Measurements from ENCODE around the gene KIRREL2.

KIRREL2 gene

GRCh38 chr19:35899547-35900214 is 43.0 kb downstream of the KIRREL2 start (continued):
- TF ChIP-seq ZNF174 (tag by site-specific recombination; IDR thresholded peaks at IDR 0.05) (no peak), SCRT2 (tag by site-specific recombination; IDR thresholded peaks at IDR 0.05) (no peak), ZNF76 (tag by site-specific recombination; IDR thresholded peaks at IDR 0.05; ENCODE audit: borderline replicate concordance, low read depth) (peak; percentile 64; the same call in 1 of the 2 replicates), ZNF560 (tag by site-specific recombination; IDR thresholded peaks at IDR 0.05; ENCODE audit: borderline replicate concordance) (no peak), HOXC10 (CRISPR knock-in tag; IDR thresholded peaks at IDR 0.05) (no peak), YY2 (tag by site-specific recombination; IDR thresholded peaks at IDR 0.05) (no peak; the same call in 1 of the 2 replicates), HOXD13 (CRISPR knock-in tag; IDR thresholded peaks at IDR 0.05; ENCODE audit: borderline replicate concordance) (no peak), ZSCAN4 (tag by site-specific recombination; IDR thresholded peaks at IDR 0.05) (0 out of 2 replicates have a peak, but pooled peaks have one; percentile 28), ZNF324 (tag by site-specific recombination; IDR thresholded peaks at IDR 0.05) (peak; percentile 90), ZNF138 (tag by site-specific recombination; IDR thresholded peaks at IDR 0.05; ENCODE audit: borderline replicate concordance) (0 out of 2 replicates have a peak, but pooled peaks have one; percentile 4), ZNF664 (tag by site-specific recombination; IDR thresholded peaks at IDR 0.05) (no peak), ZFP69B (tag by site-specific recombination; IDR thresholded peaks at IDR 0.05) (peak; percentile 84), ZNF394 (tag by site-specific recombination; IDR thresholded peaks at IDR 0.05; ENCODE audit: borderline replicate concordance) (peak; percentile 45; the same call in 1 of the 2 replicates), YY1 (tag by site-specific recombination; IDR thresholded peaks at IDR 0.05) (peak; percentile 82; the same call in 1 of the 2 replicates), ZNF221 (tag by site-specific recombination; IDR thresholded peaks at IDR 0.05; ENCODE audit: borderline replicate concordance) (no peak), ZNF391 (tag by site-specific recombination; IDR thresholded peaks at IDR 0.05; ENCODE audit: borderline replicate concordance, low read depth) (peak; percentile 63; the same call in 1 of the 2 replicates), ZNF792 (tag by site-specific recombination; IDR thresholded peaks at IDR 0.05) (no peak), ZNF692 (tag by site-specific recombination; IDR thresholded peaks at IDR 0.05) (peak; percentile 86), ZSCAN30 (tag by site-specific recombination; IDR thresholded peaks at IDR 0.05) (peak; percentile 91), ZNF571 (tag by site-specific recombination; IDR thresholded peaks at IDR 0.05) (no peak), ZNF398 (tag by site-specific recombination; IDR thresholded peaks at IDR 0.05) (peak; percentile 83), ZNF266 (tag by site-specific recombination; IDR thresholded peaks at IDR 0.05; ENCODE audit: low read depth) (no peak), ZNF48 (tag by site-specific recombination; IDR thresholded peaks at IDR 0.05) (no peak), ZNF19 (tag by site-specific recombination; IDR thresholded peaks at IDR 0.05; ENCODE audit: low read depth) (no peak), ZNF146 (tag by site-specific recombination; IDR thresholded peaks at IDR 0.05) (peak; percentile 40; the same call in 1 of the 2 replicates), KLF10 (tag by site-specific recombination; IDR thresholded peaks at IDR 0.05) (peak; percentile 88), ZNF785 (tag by site-specific recombination; IDR thresholded peaks at IDR 0.05) (peak; percentile 95), ZNF202 (tag by site-specific recombination; IDR thresholded peaks at IDR 0.05; ENCODE audit: borderline replicate concordance) (no peak)
- TF ChIP-seq, protein P1, sequence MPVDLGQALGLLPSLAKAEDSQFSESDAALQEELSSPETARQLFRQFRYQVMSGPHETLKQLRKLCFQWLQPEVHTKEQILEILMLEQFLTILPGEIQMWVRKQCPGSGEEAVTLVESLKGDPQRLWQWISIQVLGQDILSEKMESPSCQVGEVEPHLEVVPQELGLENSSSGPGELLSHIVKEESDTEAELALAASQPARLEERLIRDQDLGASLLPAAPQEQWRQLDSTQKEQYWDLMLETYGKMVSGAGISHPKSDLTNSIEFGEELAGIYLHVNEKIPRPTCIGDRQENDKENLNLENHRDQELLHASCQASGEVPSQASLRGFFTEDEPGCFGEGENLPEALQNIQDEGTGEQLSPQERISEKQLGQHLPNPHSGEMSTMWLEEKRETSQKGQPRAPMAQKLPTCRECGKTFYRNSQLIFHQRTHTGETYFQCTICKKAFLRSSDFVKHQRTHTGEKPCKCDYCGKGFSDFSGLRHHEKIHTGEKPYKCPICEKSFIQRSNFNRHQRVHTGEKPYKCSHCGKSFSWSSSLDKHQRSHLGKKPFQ (tag by site-specific recombination; IDR thresholded peaks at IDR 0.05): peak; percentile 50; the same call in 1 of the 2 replicates
- TF ChIP-seq, protein P2, sequence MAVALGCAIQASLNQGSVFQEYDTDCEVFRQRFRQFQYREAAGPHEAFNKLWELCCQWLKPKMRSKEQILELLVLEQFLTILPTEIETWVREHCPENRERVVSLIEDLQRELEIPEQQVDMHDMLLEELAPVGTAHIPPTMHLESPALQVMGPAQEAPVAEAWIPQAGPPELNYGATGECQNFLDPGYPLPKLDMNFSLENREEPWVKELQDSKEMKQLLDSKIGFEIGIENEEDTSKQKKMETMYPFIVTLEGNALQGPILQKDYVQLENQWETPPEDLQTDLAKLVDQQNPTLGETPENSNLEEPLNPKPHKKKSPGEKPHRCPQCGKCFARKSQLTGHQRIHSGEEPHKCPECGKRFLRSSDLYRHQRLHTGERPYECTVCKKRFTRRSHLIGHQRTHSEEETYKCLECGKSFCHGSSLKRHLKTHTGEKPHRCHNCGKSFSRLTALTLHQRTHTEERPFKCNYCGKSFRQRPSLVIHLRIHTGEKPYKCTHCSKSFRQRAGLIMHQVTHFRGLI (tag by site-specific recombination; IDR thresholded peaks at IDR 0.05): peak; percentile 9; the same call in 1 of the 2 replicates

All from HEK293 (cell line).